ENCODE measurements around the gene TBC1D17. TPM values are rescaled to one million over a fixed set of nuclear protein-coding genes. Genes with fewer than 3 reads are reported as not detected.

Gene TBC1D17
- 44.6 TPM for total RNA-seq

GRCh38 chr19:49877020-49877878 is at the start of gene TBC1D17, which contains the start of gene AKT1S1:
TBC1D17 (plus strand) TSS chr19:49877702; CDS start chr19:49877724, 22 bp downstream.
AKT1S1 (minus strand) TSS chr19:49877355; CDS start chr19:49873295, 4,060 bp downstream.
- Histone ChIP-seq H3K9me3 (no peaks in the 10 kb centered on the region), H3K27ac (peak within 1 kb of the TSS; percentile 99), H3K27me3 (no peaks in the 10 kb centered on the region), H3K36me3 (peaks cover 32% of the 10 kb centered on the region in 2 donors), H3K4me3 (peak within 1 kb of the TSS; percentile 85 to 100), H3K4me1 (peaks cover 11 to 23% of the 10 kb centered on the region in 2 donors)
- TF ChIP-seq CTCF (IDR thresholded peaks at IDR 0.05), result no peak
- intact Hi-C loops (cut with DNase I), result loop anchor here (1.0 to 2.0 kb wide), 4 partner anchors 52 to 500 kb away; partner anchors contain the start of genes ATF5, FUZ, NR1H2 and NUP62
- peak; percentile 98 to 100 for DNase-seq (ENCODE audit: low spot score in 2 of 2)

- DNase-seq (ENCODE audit: low spot score in 2 of 2), result no peak
- H3K4me3 ChIP-seq, result no peak overlapping the region
- TF ChIP-seq CTCF (IDR thresholded peaks at IDR 0.05), result no peak
- H3K4me1 ChIP-seq, result no peaks in the 10 kb centered on the region
- H3K27me3 ChIP-seq, result no peaks in the 10 kb centered on the region
- no peak overlapping the region for H3K27ac ChIP-seq
- peaks cover 59 to 65% of the 10 kb centered on the region in 2 donors for H3K36me3 ChIP-seq
- no peaks in the 10 kb centered on the region for H3K9me3 ChIP-seq
- intact Hi-C loops (cut with DNase I), result no loop called here
These were observed 48.3 kb upstream of the TBC1D17 start for GRCh38 chr19:49829200-49829599.

- Histone ChIP-seq H3K4me1 (no peaks in the 10 kb centered on the region), H3K36me3 (peaks cover 64 to 70% of the 10 kb centered on the region in 2 donors), H3K4me3 (no peak overlapping the region), H3K9me3 (no peaks in the 10 kb centered on the region), H3K27ac (no peak overlapping the region), H3K27me3 (no peaks in the 10 kb centered on the region)
- no peak for TF ChIP-seq CTCF (IDR thresholded peaks at IDR 0.05)
- intact Hi-C loops (cut with DNase I), result no loop called here
- DNase-seq (ENCODE audit: low spot score in 2 of 2), result no peak
These were observed 47.8 kb upstream of the TBC1D17 start for GRCh38 chr19:49829721-49830120.

GRCh38 chr19:49830766-49831165 is 46.7 kb upstream of the TBC1D17 start:
- no peak for DNase-seq (ENCODE audit: low spot score in 2 of 2)
- H3K4me1 ChIP-seq, result no peaks in the 10 kb centered on the region
- H3K4me3 ChIP-seq, result no peak overlapping the region
- no peaks in the 10 kb centered on the region for H3K9me3 ChIP-seq
- no peaks in the 10 kb centered on the region for H3K27me3 ChIP-seq
- intact Hi-C loops (cut with DNase I), result no loop called here
- peaks cover 74 to 80% of the 10 kb centered on the region in 2 donors for H3K36me3 ChIP-seq
- no peak for TF ChIP-seq CTCF (IDR thresholded peaks at IDR 0.05)
- H3K27ac ChIP-seq, result no peak overlapping the region

GRCh38 chr19:49831592-49831991 is 45.9 kb upstream of the TBC1D17 start:
- no peak for TF ChIP-seq CTCF (IDR thresholded peaks at IDR 0.05)
- Histone ChIP-seq H3K9me3 (no peaks in the 10 kb centered on the region), H3K27ac (no peak overlapping the region), H3K4me1 (no peaks in the 10 kb centered on the region), H3K27me3 (no peaks in the 10 kb centered on the region), H3K4me3 (no peak overlapping the region), H3K36me3 (peaks cover 82 to 89% of the 10 kb centered on the region in 2 donors)
- intact Hi-C loops (cut with DNase I), result no loop called here
- no peak for DNase-seq (ENCODE audit: low spot score in 2 of 2)

Measured in ascending aorta (tissue), 2 donors.